H1 (cell line): ENCODE results near the gene SMARCC2. TPM values are rescaled to one million over a fixed set of nuclear protein-coding genes. Genes with fewer than 3 reads are reported as not detected.

Source experiments
- CTCF ChIA-PET: fragments of 300-600 bp; sonication (Branson Sonifier 250); formaldehyde crosslinking; loops from one replicate; lab custom pipeline; 2021; ENCODE audit not compliant: partially characterized antibody; lab: Charles Lee
- POLR2A ChIA-PET: fragments of 300-600 bp; sonication (Branson Sonifier 250); formaldehyde crosslinking; loops from one replicate; lab custom pipeline; 2021; ENCODE audit warnings: inconsistent platforms; ENCODE audit not compliant: partially characterized antibody; lab: Charles Lee
- DNase-seq, 2 experiments: peaks; one replicate each; pipeline versions ENCODE4 v3.0.0 to v3.0.0-alpha.2; 2010 to 2022; ENCODE audit warnings: low spot score in 2 of 2, low read depth in 1 of 2, mixed read lengths in 1 of 2
- FAIRE-seq: peaks from 2 replicates; lab custom pipeline; 2011; peaks lifted over from hg19 to GRCh38; lab: Jason Lieb, UNC
- H2AFZ ChIP-seq: 2 replicates; pipeline ENCODE4 v1.8.1; 2012; ENCODE audit warnings: low read length, inconsistent platforms
- H2AK5ac ChIP-seq: 2 replicates; pipeline ENCODE4 v1.6.1; 2013; ENCODE audit warnings: low read depth, low read length
- H2BK120ac ChIP-seq: replicated peaks from 2 replicates; pipeline ENCODE3; 2013; ENCODE audit warnings: low read depth, low read length, inconsistent platforms
- H2BK12ac ChIP-seq: 2 replicates; pipeline ENCODE4 v1.6.1; 2013; ENCODE audit warnings: low read depth, low read length
- H2BK15ac ChIP-seq: 2 replicates; pipeline ENCODE4 v1.6.1; 2013; ENCODE audit warnings: low read length
- H2BK20ac ChIP-seq: 2 replicates; pipeline ENCODE4 v1.6.1; 2013; ENCODE audit warnings: low read length
- H2BK5ac ChIP-seq: 2 replicates; pipeline ENCODE4 v1.6.1; 2013; ENCODE audit warnings: low read depth, low read length
- H3K14ac ChIP-seq: 2 replicates; pipeline ENCODE4 v1.6.1; 2013; ENCODE audit warnings: inconsistent platforms; ENCODE audit not compliant: insufficient read length
- H3K18ac ChIP-seq: 2 replicates; pipeline ENCODE4 v1.6.1; 2013; ENCODE audit warnings: low read length; ENCODE audit errors: extremely low read depth
- H3K23ac ChIP-seq: 2 replicates; pipeline ENCODE4 v1.6.1; 2013; ENCODE audit warnings: inconsistent platforms; ENCODE audit not compliant: insufficient read length
- H3K23me2 ChIP-seq: 2 replicates; pipeline ENCODE4 v1.6.1; 2013; ENCODE audit warnings: low read depth, low read length
- H3K27ac ChIP-seq: 2 replicates; pipeline ENCODE4 v1.6.1; 2011; ENCODE audit warnings: low read depth, low read length, inconsistent platforms
- H3K27me3 ChIP-seq, 4 experiments: replicated peaks in 1 of 4; 1 replicate in 1 of 4; 2 replicates in 3 of 4; pipeline versions ENCODE4 v1.6.1 to v1.8.1; 2011 to 2013; ENCODE audit warnings: low read length in 3 of 4, mild to moderate bottlenecking in 3 of 4, inconsistent platforms in 2 of 4, mixed read lengths in 2 of 4, moderate library complexity in 1 of 4; ENCODE audit not compliant: control insufficient read depth in 3 of 4, insufficient read depth in 3 of 4; ENCODE audit errors: extremely low read depth in 1 of 4
- H3K36me3 ChIP-seq, 4 experiments: 2 replicates each; pipeline versions ENCODE4 v1.6.1 to v1.8.1; 2011 to 2013; ENCODE audit warnings: mild to moderate bottlenecking in 4 of 4, low read length in 3 of 4, moderate library complexity in 2 of 4, control low read depth in 1 of 4, inconsistent platforms in 1 of 4; ENCODE audit not compliant: insufficient read depth in 4 of 4, control insufficient read depth in 2 of 4
- H3K4ac ChIP-seq: replicated peaks from 2 replicates; pipeline ENCODE3; 2013; ENCODE audit warnings: low read length, low read depth, mixed read lengths, inconsistent platforms; ENCODE audit not compliant: insufficient read length
- H3K4me1 ChIP-seq, 4 experiments: replicated peaks in 1 of 4; 1 replicate in 1 of 4; 2 replicates in 3 of 4; pipeline versions ENCODE4 v1.6.1 to v1.8.1; 2011 to 2013; ENCODE audit warnings: low read length in 3 of 4, inconsistent platforms in 2 of 4, mixed read lengths in 1 of 4; ENCODE audit not compliant: insufficient read depth in 4 of 4, control insufficient read depth in 3 of 4
- H3K4me2 ChIP-seq, 2 experiments: 2 replicates each; pipeline versions ENCODE4 v1.6.1 to v1.8.1; 2011 to 2013; ENCODE audit warnings: low read depth in 2 of 2, low read length in 2 of 2, control low read depth in 1 of 2, inconsistent platforms in 1 of 2, mild to moderate bottlenecking in 1 of 2; ENCODE audit not compliant: insufficient read depth in 1 of 2
- H3K4me3 ChIP-seq, 4 experiments: fragments of 200-600, 300-600 bp in 1 of 4; sonication (generic), shearing (Covaris generic), sonication (Bioruptor Twin) in 1 of 4; 2 replicates each; pipeline versions ENCODE4 v1.5.1 to v1.8.1; 2011 to 2016; ENCODE audit warnings: low read length in 4 of 4, low read depth in 3 of 4, control low read depth in 2 of 4, inconsistent platforms in 2 of 4, mild to moderate bottlenecking in 2 of 4, mixed read lengths in 1 of 4, moderate library complexity in 1 of 4; ENCODE audit not compliant: insufficient read depth in 2 of 4; ENCODE audit errors: extremely low read depth in 1 of 4
- H3K56ac ChIP-seq: replicated peaks from 2 replicates; pipeline ENCODE3; 2013; ENCODE audit warnings: low read depth, mild to moderate bottlenecking, mixed read lengths, low read length, inconsistent platforms; ENCODE audit not compliant: insufficient read length
- H3K79me1 ChIP-seq: 2 replicates; pipeline ENCODE4 v1.6.1; 2013; ENCODE audit warnings: low read depth, low read length, control low read depth
- H3K79me2 ChIP-seq, 2 experiments: 2 replicates each; pipeline versions ENCODE4 v1.6.1 to v1.8.1; 2012 to 2013; ENCODE audit warnings: low read length in 2 of 2, mild to moderate bottlenecking in 2 of 2, inconsistent platforms in 1 of 2; ENCODE audit not compliant: insufficient read depth in 2 of 2, control insufficient read depth in 1 of 2
- H3K9ac ChIP-seq, 4 experiments: replicated peaks in 1 of 4; 1 replicate in 1 of 4; 2 replicates in 3 of 4; pipeline versions ENCODE4 v1.6.1 to v1.8.1; 2011 to 2013; ENCODE audit warnings: low read depth in 3 of 4, low read length in 3 of 4, control low read depth in 2 of 4, mild to moderate bottlenecking in 2 of 4, moderate library complexity in 2 of 4, inconsistent platforms in 1 of 4; ENCODE audit errors: extremely low read depth in 1 of 4
- H3K9me3 ChIP-seq, 2 experiments: 2 replicates each; pipeline versions ENCODE4 v1.6.1 to v1.8.1; 2012 to 2013; ENCODE audit warnings: mild to moderate bottlenecking in 2 of 2, moderate library complexity in 2 of 2, control low read depth in 1 of 2, inconsistent platforms in 1 of 2, low read depth in 1 of 2, low read length in 1 of 2, mixed read lengths in 1 of 2; ENCODE audit not compliant: insufficient read depth in 2 of 2
- H4K20me1 ChIP-seq, 2 experiments: replicated peaks in 1 of 2; 2 replicates each; pipeline versions ENCODE3 to v1.8.1; 2011 to 2013; ENCODE audit warnings: inconsistent platforms in 2 of 2, low read length in 2 of 2, mild to moderate bottlenecking in 1 of 2; ENCODE audit not compliant: insufficient read depth in 2 of 2, control insufficient read depth in 1 of 2
- H4K5ac ChIP-seq: 2 replicates; pipeline ENCODE4 v1.6.1; 2013; ENCODE audit warnings: low read length, low read depth, mixed read lengths, inconsistent platforms; ENCODE audit not compliant: insufficient read length
- H4K8ac ChIP-seq: 2 replicates; pipeline ENCODE4 v1.8.0; 2013; ENCODE audit warnings: mild to moderate bottlenecking, moderate library complexity, low read length, inconsistent platforms; ENCODE audit not compliant: insufficient read depth; ENCODE audit errors: extremely low read depth
- H4K91ac ChIP-seq: replicated peaks from 2 replicates; pipeline ENCODE3; 2013; ENCODE audit warnings: low read length, mixed read lengths, inconsistent platforms; ENCODE audit not compliant: insufficient read length
- ASH2L ChIP-seq: fragments of 200-600, 300-600 bp; sonication (generic); IDR thresholded peaks from one replicate; pipeline ENCODE4 v1.7.1; 2017; ENCODE audit warnings: low read length
- BACH1 ChIP-seq: IDR thresholded peaks from 2 replicates; pipeline ENCODE4 v1.6.1; 2012; ENCODE audit warnings: low read length, improper control_type of control experiment
- CEBPB ChIP-seq: IDR thresholded peaks from 2 replicates; pipeline ENCODE4 v1.6.1; 2012; ENCODE audit warnings: low read depth, low read length
- CHD1 ChIP-seq: IDR thresholded peaks from 2 replicates; pipeline ENCODE4 v1.6.1; 2012; ENCODE audit warnings: low read depth, low read length, improper control_type of control experiment
- E2F6 ChIP-seq: IDR thresholded peaks from 2 replicates; pipeline ENCODE4 v1.6.1; 2012; ENCODE audit warnings: inconsistent platforms
- EP300 ChIP-seq, 2 experiments: IDR thresholded peaks; 1 replicate in 1 of 2; 2 replicates in 1 of 2; pipeline ENCODE4 v1.6.1; 2011 to 2012; ENCODE audit warnings: low read depth in 2 of 2, low read length in 2 of 2, mild to moderate bottlenecking in 2 of 2, borderline replicate concordance in 1 of 2, inconsistent platforms in 1 of 2, moderate library complexity in 1 of 2
- GTF2F1 ChIP-seq: IDR thresholded peaks from 2 replicates; pipeline ENCODE4 v1.6.1; 2012; ENCODE audit warnings: low read depth, low read length, improper control_type of control experiment, borderline replicate concordance
- MAX ChIP-seq: IDR thresholded peaks from 2 replicates; pipeline ENCODE4 v1.6.1; 2012; ENCODE audit warnings: inconsistent platforms
- RAD21 ChIP-seq, 2 experiments: IDR thresholded peaks in 1 of 2; conservative IDR thresholded peaks in 1 of 2; 2 replicates each; pipeline ENCODE4 v1.6.1; 2011; ENCODE audit warnings: low read depth in 2 of 2, low read length in 2 of 2, improper control_type of control experiment in 1 of 2, inconsistent platforms in 1 of 2, mild to moderate bottlenecking in 1 of 2, moderate library complexity in 1 of 2
- RFX5 ChIP-seq: IDR thresholded peaks from 2 replicates; pipeline ENCODE4 v1.6.1; 2011; ENCODE audit warnings: low read depth, low read length, improper control_type of control experiment, borderline replicate concordance
- RXRA ChIP-seq: IDR thresholded peaks from 2 replicates; pipeline ENCODE4 v1.6.1; 2011; ENCODE audit warnings: low read depth, mild to moderate bottlenecking, low read length, moderate library complexity; ENCODE audit not compliant: insufficient read depth
- SP1 ChIP-seq: IDR thresholded peaks from 2 replicates; pipeline ENCODE4 v1.6.1; 2011; ENCODE audit warnings: low read depth, low read length
- WGBS, 2 experiments: shearing (Covaris generic) in 1 of 2; methylation state at CpG; one replicate each; pipeline versions ENCODE4 v1.1.6 to v1.1.7; 2013 to 2015; ENCODE audit warnings: low lambda C conversion rate in 2 of 2, mixed read lengths in 2 of 2, inconsistent platforms in 1 of 2, low coverage in 1 of 2, missing lambda C conversion rate in 1 of 2; ENCODE audit not compliant: insufficient replicate concordance in 2 of 2, insufficient coverage in 1 of 2, insufficient read length in 1 of 2; ENCODE audit errors: extremely low coverage in 1 of 2, missing lambda C conversion rate in 1 of 2; 5-methylcytosine and 5-hydroxymethylcytosine counted together
- polyA plus RNA-seq, 7 experiments: library from polyadenylated mRNA; depleted of rRNA in 3 of 7; stranded (reverse) in 5 of 7; unstranded in 2 of 7; fragments of >200 nt in 5 of 7; fragments of 200-250 nt in 2 of 7; gene quantifications; 1 replicate in 5 of 7; 2 replicates in 1 of 7; 4 replicates in 1 of 7; pipeline versions ENCODE4 v1.2.1 to v1.2.3, GENCODE V29; 2011 to 2013; ENCODE audit warnings: missing spikeins in 2 of 7, mixed read lengths in 2 of 7
- total RNA-seq: library from RNA; stranded (reverse); fragmentation: NEBNext Ultra II Directional; extraction: Animal tissue kit (Norgen Biotek cat#: 25700); gene quantifications from 2 replicates; pipeline ENCODE4 v1.2.1, GENCODE V29; 2021

The SMARCC2 gene
- total and polyA plus RNA-seq, 2 of the 8 experiments (the other 6 are each of a cell fraction or from before 2014, with no cell fraction given) = 33.9 to 78.5 TPM

GRCh38 chr12:56236985-56237384 lies 47.7 kb upstream of the SMARCC2 start:
- no peak for FAIRE-seq
- H4K5ac ChIP-seq = no peak overlapping the region
- H3K36me3 ChIP-seq = peaks cover 0 to 12% (median 2%) of the 10 kb centered on the region in 4 experiments; a peak in 3 of 8 replicates
- no peak for TF ChIP-seq RAD21 (IDR thresholded peaks at IDR 0.05 in 1 of 2, conservative IDR thresholded peaks at IDR 0.05 in 1 of 2; ENCODE audit: low read depth in 2 of 2, low read length in 2 of 2)
- no peak for TF ChIP-seq MAX
- no peak for TF ChIP-seq CHD1
- TF ChIP-seq EP300 (IDR thresholded peaks at IDR 0.05; ENCODE audit: borderline replicate concordance in 1 of 2, low read depth in 2 of 2, low read length in 2 of 2) = no peak
- no peak for TF ChIP-seq GTF2F1
- no peak for TF ChIP-seq RFX5
- TF ChIP-seq RXRA = no peak
- no peak for TF ChIP-seq SP1
- TF ChIP-seq BACH1 = no peak
- TF ChIP-seq CEBPB = no peak
- no peak for TF ChIP-seq E2F6
- no peak for TF ChIP-seq ASH2L

More at GRCh38 chr12:56236985-56237384, 47.7 kb upstream of the SMARCC2 start:
- ChIA-PET CTCF (interaction anchor here (0.6 to 3.1 kb wide), 6 partner anchors 10 to 31 kb away, joined by 3 to 22 read pairs (median 4); partner anchors contain the start of genes ANKRD52 and RNF41), POLR2A (interaction anchor here (1.0 to 8.6 kb wide), 15 partner anchors 11 to 157 kb away, joined by 3 to 65 read pairs (median 6); partner anchors contain the start of genes ANKRD52, COQ10A, ERBB3 and ESYT1)
- WGBS, 2 experiments = 94% methylated on average over 5 of the region's 5 CpGs; no CpG with 5 or more reads in 1 of the 2 experiments
- H4K91ac ChIP-seq = no peak overlapping the region
- H3K56ac ChIP-seq = no peak overlapping the region
- no peak overlapping the region for H2AK5ac ChIP-seq
- H3K4ac ChIP-seq = no peak overlapping the region
- peaks cover 0 to 3% of the 10 kb centered on the region in 2 experiments for H4K20me1 ChIP-seq
- no peak overlapping the region for H3K4me2 ChIP-seq
- H3K14ac ChIP-seq = no peak overlapping the region
- no peak overlapping the region for H3K27ac ChIP-seq
- 0 out of 7 replicates have a peak, but pooled peaks cover 0 to 2% (median 0%) of the 10 kb centered on the region in 4 experiments for H3K27me3 ChIP-seq
- no peak overlapping the region for H2BK5ac ChIP-seq
- no peak overlapping the region for H2AFZ ChIP-seq
- H2BK120ac ChIP-seq = no peak overlapping the region
- DNase-seq = no peak
- no peak overlapping the region for H3K9ac ChIP-seq
- H2BK12ac ChIP-seq = no peak overlapping the region
- H3K4me3 ChIP-seq = no peak overlapping the region
- H3K23me2 ChIP-seq = no peaks in the 10 kb centered on the region
- no peak overlapping the region; the same call in 1 of the 2 replicates for H3K18ac ChIP-seq
- H3K23ac ChIP-seq = no peak overlapping the region
- H2BK20ac ChIP-seq = no peak overlapping the region
- no peaks in the 10 kb centered on the region for H3K79me2 ChIP-seq
- H4K8ac ChIP-seq = no peak overlapping the region
- no peaks in the 10 kb centered on the region for H3K9me3 ChIP-seq
- peaks cover 0 to 4% (median 2%) of the 10 kb centered on the region in 4 experiments; a peak in 4 of 7 replicates for H3K4me1 ChIP-seq
- H3K79me1 ChIP-seq = no peaks in the 10 kb centered on the region
- H2BK15ac ChIP-seq = no peak overlapping the region
